T-cell (primary cell): ENCODE data around the gene SIAE. TPM values are rescaled to one million over a fixed set of nuclear protein-coding genes. Genes with fewer than 3 reads are reported as not detected.

Source experiments
- ATAC-seq, 4 experiments: fragments of 200-7000 bp in 3 of 4; fragments of 150-1000 bp in 1 of 4; cut with Tn5 transposase; replicated peaks in 1 of 4; 1 replicate in 3 of 4; 2 replicates in 1 of 4; pipeline ENCODE4 v1.10.0; 2021; ENCODE audit warnings: moderate library complexity in 3 of 4, mild to moderate bottlenecking in 2 of 4, moderate number of reproducible peaks in 1 of 4
- CTCF ChIA-PET, 2 donors: fragments of 300-600 bp; sonication (Branson Sonifier 250); formaldehyde crosslinking; loops; one replicate each; lab custom pipeline; 2022; ENCODE audit warnings: antibody characterized with exemption in 2 of 2; lab: Charles Lee
- POLR2A ChIA-PET, 2 donors: fragments of 300-600 bp; sonication (Branson Sonifier 250); formaldehyde crosslinking; loops; one replicate each; lab custom pipeline; 2022; ENCODE audit warnings: antibody characterized with exemption in 2 of 2; lab: Charles Lee
- DNase-seq, 35 experiments: peaks; one replicate each; pipeline versions ENCODE4 v3.0.0 to v3.0.0-alpha.2; 2013 to 2023
- H3K27ac ChIP-seq: one replicate; pipeline ENCODE4 v1.5.1; 2013; ENCODE audit warnings: low read length
- H3K27me3 ChIP-seq, 2 experiments: replicated peaks in 1 of 2; 1 replicate in 1 of 2; 2 replicates in 1 of 2; pipeline versions ENCODE4 v1.6.1 to v1.7.0; 2013; ENCODE audit warnings: low read length in 1 of 2, mixed read lengths in 1 of 2; ENCODE audit not compliant: control insufficient read depth in 2 of 2, insufficient read depth in 2 of 2; ENCODE audit errors: extremely low read depth in 1 of 2
- H3K36me3 ChIP-seq, 2 donors: 1 replicate in 1 of 2; 2 replicates in 1 of 2; pipeline versions ENCODE4 v1.6.1 to v1.7.0; 2013; ENCODE audit warnings: low read length in 1 of 2; ENCODE audit not compliant: control insufficient read depth in 2 of 2, insufficient read depth in 1 of 2; ENCODE audit errors: extremely low read depth in 1 of 2
- H3K4me1 ChIP-seq, 2 experiments: 1 replicate in 1 of 2; 2 replicates in 1 of 2; pipeline versions ENCODE4 v1.6.1 to v1.7.0; 2013; ENCODE audit warnings: low read length in 2 of 2, mixed read lengths in 1 of 2; ENCODE audit not compliant: insufficient read depth in 2 of 2, control insufficient read depth in 1 of 2; ENCODE audit errors: extremely low read depth in 1 of 2
- H3K4me3 ChIP-seq, 2 donors: 1 replicate in 1 of 2; 2 replicates in 1 of 2; pipeline versions ENCODE4 v1.5.1 to v1.7.0; 2013; ENCODE audit warnings: mild to moderate bottlenecking in 2 of 2, low read length in 1 of 2, moderate library complexity in 1 of 2; ENCODE audit not compliant: control insufficient read depth in 1 of 2; ENCODE audit errors: extremely low read depth in 1 of 2
- H3K9me3 ChIP-seq: 2 replicates; pipeline ENCODE4 v1.7.0; 2013
- H3K27ac Mint-ChIP-seq, 2 donors: one replicate each; pipeline ENCODE4 v1.8.0; 2020 to 2021; ENCODE audit warnings: mild to moderate bottlenecking in 2 of 2, mixed read lengths in 2 of 2
- H3K27me3 Mint-ChIP-seq, 2 donors: one replicate each; pipeline ENCODE4 v1.8.0; 2021 to 2022; ENCODE audit warnings: mixed read lengths in 2 of 2
- H3K36me3 Mint-ChIP-seq: one replicate; pipeline ENCODE4 v1.8.0; 2021; ENCODE audit warnings: mixed read lengths
- H3K4me1 Mint-ChIP-seq, 3 donors: one replicate each; pipeline ENCODE4 v1.8.0; 2020 to 2022; ENCODE audit warnings: mixed read lengths in 3 of 3, mild to moderate bottlenecking in 1 of 3
- H3K4me3 Mint-ChIP-seq, 3 donors: one replicate each; pipeline ENCODE4 v1.8.0; 2020 to 2022; ENCODE audit warnings: mild to moderate bottlenecking in 3 of 3, mixed read lengths in 3 of 3, moderate library complexity in 3 of 3
- H3K9me3 Mint-ChIP-seq, 3 donors: one replicate each; pipeline ENCODE4 v1.8.0; 2020 to 2022; ENCODE audit warnings: mixed read lengths in 3 of 3
- WGBS: methylation state at CpG from one replicate; pipeline ENCODE4 v1.1.5; 2013; ENCODE audit warnings: missing lambda C conversion rate; ENCODE audit not compliant: insufficient coverage; 5-methylcytosine and 5-hydroxymethylcytosine counted together
- total RNA-seq, 35 experiments: library from RNA in 6 of 35; stranded (reverse) in 6 of 35; fragments of 120-200 nt in 1 of 35; gene quantifications; one replicate each; pipeline versions ENCODE4 v1.2.1 to v1.2.4 and lab custom pipeline; 2013 to 2026

Gene SIAE, protein sequence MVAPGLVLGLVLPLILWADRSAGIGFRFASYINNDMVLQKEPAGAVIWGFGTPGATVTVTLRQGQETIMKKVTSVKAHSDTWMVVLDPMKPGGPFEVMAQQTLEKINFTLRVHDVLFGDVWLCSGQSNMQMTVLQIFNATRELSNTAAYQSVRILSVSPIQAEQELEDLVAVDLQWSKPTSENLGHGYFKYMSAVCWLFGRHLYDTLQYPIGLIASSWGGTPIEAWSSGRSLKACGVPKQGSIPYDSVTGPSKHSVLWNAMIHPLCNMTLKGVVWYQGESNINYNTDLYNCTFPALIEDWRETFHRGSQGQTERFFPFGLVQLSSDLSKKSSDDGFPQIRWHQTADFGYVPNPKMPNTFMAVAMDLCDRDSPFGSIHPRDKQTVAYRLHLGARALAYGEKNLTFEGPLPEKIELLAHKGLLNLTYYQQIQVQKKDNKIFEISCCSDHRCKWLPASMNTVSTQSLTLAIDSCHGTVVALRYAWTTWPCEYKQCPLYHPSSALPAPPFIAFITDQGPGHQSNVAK
- total RNA-seq (1 to 10 TPM; 3.7 to 9.7 (median 6.2) TPM), total RNA-seq (lab: John Stamatoyannopoulos, UW) (0.41 to 7.9 (median 4.1) reads per million in 29 experiments)
- total RNA-seq (2013), result 4.0 TPM

DNA sequence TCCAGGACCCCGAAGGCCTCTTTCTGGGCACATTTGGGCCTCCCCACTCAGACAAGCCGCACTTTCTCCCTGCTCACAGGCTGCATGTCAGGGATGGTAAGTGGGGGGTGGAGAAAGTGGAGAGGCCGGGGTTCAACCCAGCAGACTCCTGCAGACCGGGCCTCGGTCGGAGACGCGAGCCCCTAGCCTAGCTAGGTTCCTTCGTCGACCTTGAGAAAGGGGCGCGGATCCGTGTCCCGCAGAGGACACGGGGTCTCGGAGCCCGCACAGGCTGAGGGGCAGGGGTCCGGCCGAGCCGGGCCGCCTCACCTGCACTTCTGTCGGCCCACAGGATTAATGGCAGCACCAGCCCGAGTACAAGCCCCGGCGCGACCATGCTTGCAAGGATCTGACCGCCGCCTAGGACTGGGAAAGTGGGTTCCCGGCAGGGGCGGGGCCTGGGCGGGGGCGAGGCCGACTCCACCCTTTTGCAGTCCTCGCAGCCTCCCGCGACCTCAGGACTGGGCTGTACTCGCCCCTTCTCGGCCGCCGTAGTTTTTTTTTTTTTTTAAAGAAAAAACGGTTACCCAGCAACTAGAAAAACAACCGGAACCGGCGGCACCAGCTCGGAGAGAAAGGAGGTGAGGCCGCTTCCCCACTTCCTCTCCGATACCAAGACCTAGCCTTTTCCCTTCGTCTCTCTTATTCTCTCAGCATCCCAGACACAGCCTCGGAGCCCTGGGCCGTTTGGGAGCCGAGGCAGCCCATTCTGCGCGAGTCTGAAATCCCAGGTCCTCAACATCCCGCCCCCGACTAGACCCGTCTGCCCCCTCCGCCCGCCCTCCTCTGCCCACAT, at the start of gene SIAE, which contains the start of gene SPA17:
Gene SIAE, minus strand, starts transcription at position 407 of the 835 bp plus-strand sequence. Its CDS starts 31 bp downstream, at position 376.
Gene SPA17, plus strand, starts transcription at position 572 of the 835 bp plus-strand sequence. CDS start 1,361 bp downstream, outside the sequence.
- Mint-ChIP-seq H3K36me3 (no peaks in the 10 kb centered on the region), H3K27ac (peak within 1 kb of the TSS; percentile 91), H3K27me3 (no peaks in the 10 kb centered on the region), H3K4me1 (peaks cover 29 to 34% (median 31%) of the 10 kb centered on the region in 3 donors), H3K4me3 (peak within 1 kb of the TSS; percentile 80 to 88 (median 84)), H3K9me3 (no peaks in the 10 kb centered on the region)
- Histone ChIP-seq H3K36me3 (no peaks in the 10 kb centered on the region), H3K9me3 (no peaks in the 10 kb centered on the region), H3K27me3 (no peaks in the 10 kb centered on the region), H3K4me1 (peaks cover 30 to 33% of the 10 kb centered on the region in 2 experiments), H3K27ac (peak within 1 kb of the TSS; percentile 78), H3K4me3 (peak within 1 kb of the TSS; percentile 71 to 77)
- DNase-seq (peak; percentile 58 to 92 (median 75)), ATAC-seq (peak; percentile 78 to 85 (median 82))
- POLR2A ChIA-PET, result interaction anchor here (0.6 to 1.0 kb wide), 8 partner anchors 11 to 960 kb away, joined by 3 to 6 read pairs (median 4); partner anchors contain the start of genes MSANTD2 (in 1 of the 2) and TBRG1 (in 1 of the 2)
- WGBS, result under 1% methylated on average over 53 of the region's 58 CpGs
- CTCF ChIA-PET, result interaction anchor here (0.6 to 1.4 kb wide), 12 partner anchors 10 to 917 kb away, joined by 3 to 10 read pairs (median 4); partner anchors contain the start of gene TBRG1 (in 1 of the 2)

- Mint-ChIP-seq H3K36me3 (no peaks in the 10 kb centered on the region), H3K27me3 (peaks cover 27 to 30% of the 10 kb centered on the region in 2 donors), H3K9me3 (no peaks in the 10 kb centered on the region), H3K4me3 (no peak overlapping the region), H3K4me1 (peaks cover 24 to 43% (median 37%) of the 10 kb centered on the region in 3 donors), H3K27ac (no peak overlapping the region)
- H3K36me3 ChIP-seq, result no peaks in the 10 kb centered on the region
- CTCF ChIA-PET, result no interaction called here
- H3K27me3 ChIP-seq, result peaks cover 3 to 42% of the 10 kb centered on the region in 2 experiments
- DNase-seq (no peak), ATAC-seq (no peak)
- POLR2A ChIA-PET, result no interaction called here
- H3K4me1 ChIP-seq, result peaks cover 15 to 24% of the 10 kb centered on the region in 2 experiments
- no peak overlapping the region for H3K4me3 ChIP-seq
- 20% methylated on average over 1 of the region's 6 CpGs for WGBS
- H3K27ac ChIP-seq, result no peak overlapping the region
- no peaks in the 10 kb centered on the region for H3K9me3 ChIP-seq
Measured at GRCh38 chr11:124722176-124722575, 48.6 kb upstream of the SIAE start.

DNA sequence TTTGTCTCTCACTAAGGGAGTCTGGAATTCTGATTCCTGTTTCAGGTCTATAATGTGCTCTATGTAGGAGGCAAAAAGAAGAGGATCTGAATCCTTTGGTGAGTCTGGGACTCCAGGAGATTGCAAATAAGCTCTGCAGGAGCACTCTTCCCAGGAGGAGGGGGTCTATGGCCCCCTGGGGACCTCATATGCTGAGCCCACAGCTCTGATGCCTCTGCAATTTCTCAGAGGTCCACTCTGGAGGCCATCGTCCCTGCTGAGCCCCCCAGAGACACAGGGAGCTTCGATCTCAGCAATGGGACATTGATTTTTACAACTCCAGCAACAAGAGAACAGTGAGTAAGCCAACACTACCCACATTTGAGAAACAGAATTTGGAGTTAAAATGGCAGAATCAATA, 46.0 kb upstream of the SIAE start:
- ATAC-seq (no peak), DNase-seq (no peak)
- H3K36me3 Mint-ChIP-seq, result no peaks in the 10 kb centered on the region
- H3K27ac Mint-ChIP-seq, result no peak overlapping the region
- peak overlapping the region in 1 of 3 donors; percentile 91 for H3K4me3 Mint-ChIP-seq
- peaks cover 24 to 38% (median 32%) of the 10 kb centered on the region in 3 donors for H3K4me1 Mint-ChIP-seq
- no peaks in the 10 kb centered on the region for H3K9me3 ChIP-seq
- WGBS, result 100% methylated on average over 1 of the region's 2 CpGs
- ChIA-PET POLR2A (no interaction called here), CTCF (no interaction called here)
- H3K36me3 ChIP-seq, result no peaks in the 10 kb centered on the region
- peaks cover 38 to 39% of the 10 kb centered on the region in 2 donors for H3K27me3 Mint-ChIP-seq
- H3K27me3 ChIP-seq, result peaks cover 3 to 42% of the 10 kb centered on the region in 2 experiments
- H3K9me3 Mint-ChIP-seq, result no peaks in the 10 kb centered on the region
- H3K27ac ChIP-seq, result no peak overlapping the region
- H3K4me3 ChIP-seq, result no peak overlapping the region
- H3K4me1 ChIP-seq, result peaks cover 16 to 18% of the 10 kb centered on the region in 2 experiments

- H3K27me3 ChIP-seq, result peaks cover 3 to 42% of the 10 kb centered on the region in 2 experiments
- peak overlapping the region in 1 of 3 donors; percentile 91 for H3K4me3 Mint-ChIP-seq
- ATAC-seq, result no peak
- ChIA-PET POLR2A (no interaction called here), CTCF (no interaction called here)
- no peaks in the 10 kb centered on the region for H3K36me3 Mint-ChIP-seq
- H3K27me3 Mint-ChIP-seq, result peaks cover 42 to 45% of the 10 kb centered on the region in 2 donors
- no peak overlapping the region for H3K27ac Mint-ChIP-seq
- peaks cover 24 to 38% (median 28%) of the 10 kb centered on the region in 3 donors for H3K4me1 Mint-ChIP-seq
- H3K9me3 Mint-ChIP-seq, result no peaks in the 10 kb centered on the region
- H3K36me3 ChIP-seq, result no peaks in the 10 kb centered on the region
- no peak overlapping the region for H3K4me3 ChIP-seq
- H3K4me1 ChIP-seq, result peaks cover 16 to 18% of the 10 kb centered on the region in 2 experiments
- WGBS, result 81% methylated on average over 9 of the region's 14 CpGs
- no peak overlapping the region for H3K27ac ChIP-seq
- DNase-seq, result no peak
- H3K9me3 ChIP-seq, result no peaks in the 10 kb centered on the region
Measured at GRCh38 chr11:124718801-124719200, 45.3 kb upstream of the SIAE start.

- Histone ChIP-seq H3K9me3 (no peaks in the 10 kb centered on the region), H3K36me3 (no peaks in the 10 kb centered on the region), H3K4me3 (peak overlapping the region; percentile 22 to 71), H3K27ac (no peak overlapping the region), H3K27me3 (peaks cover 3 to 42% of the 10 kb centered on the region in 2 experiments), H3K4me1 (peaks cover 16 to 18% of the 10 kb centered on the region in 2 experiments)
- no peaks in the 10 kb centered on the region for H3K9me3 Mint-ChIP-seq
- DNase-seq (peak in 17 of 35 experiments; percentile 4 to 62 (median 13)), ATAC-seq (peak; percentile 72 to 93 (median 76))
- peak overlapping the region; percentile 65 to 91 (median 77) for H3K4me3 Mint-ChIP-seq
- WGBS, result 3% methylated on average over 23 of the region's 45 CpGs
- peaks cover 24 to 35% (median 28%) of the 10 kb centered on the region in 3 donors for H3K4me1 Mint-ChIP-seq
- H3K27me3 Mint-ChIP-seq, result peaks cover 46 to 48% of the 10 kb centered on the region in 2 donors
- H3K27ac Mint-ChIP-seq, result peak overlapping the region in 1 of 2 donors; percentile 33
- POLR2A ChIA-PET, result no interaction called here
- H3K36me3 Mint-ChIP-seq, result no peaks in the 10 kb centered on the region
- CTCF ChIA-PET, result interaction anchor here in 1 of 2 donors (1.1 to 1.7 kb wide), 3 partner anchors 28 to 49 kb away, joined by 3 to 5 read pairs (median 5); partner anchors contain the start of gene ESAM
Measured at GRCh38 chr11:124717786-124718651, 44.5 kb upstream of the SIAE start.
